Spleen (tissue), 11 donors: ENCODE results near the gene PNKD. TPM values are rescaled to one million over a fixed set of nuclear protein-coding genes. Genes with fewer than 3 reads are reported as not detected.

Source experiments
- DNase-seq: peaks from one replicate; pipeline ENCODE4 v3.0.0-alpha.2; 2020
- H3K27ac ChIP-seq, 8 donors: fragments of 200-600 bp; sonication (generic) in 7 of 8; 1 replicate in 4 of 8; 2 replicates in 4 of 8; pipeline versions ENCODE4 v1.5.0 to v1.8.0; 2016 to 2021; ENCODE audit warnings: inconsistent platforms in 4 of 8, mild to moderate bottlenecking in 4 of 8, moderate library complexity in 1 of 8
- H3K27me3 ChIP-seq, 7 donors: fragments of 200-600 bp; sonication (generic) in 6 of 7; replicated peaks in 1 of 7; 1 replicate in 4 of 7; 2 replicates in 3 of 7; pipeline versions ENCODE4 v1.5.0 to v1.8.0; 2016 to 2021; ENCODE audit warnings: inconsistent platforms in 3 of 7, mild to moderate bottlenecking in 1 of 7
- H3K36me3 ChIP-seq, 6 donors: fragments of 200-600 bp; sonication (generic) in 5 of 6; 1 replicate in 4 of 6; 2 replicates in 2 of 6; pipeline versions ENCODE4 v1.5.0 to v1.8.0; 2016 to 2021; ENCODE audit warnings: inconsistent platforms in 2 of 6
- H3K4me1 ChIP-seq, 6 donors: fragments of 200-600 bp; sonication (generic) in 5 of 6; 1 replicate in 3 of 6; 2 replicates in 3 of 6; pipeline versions ENCODE4 v1.5.0 to v1.8.0; 2016 to 2021; ENCODE audit warnings: inconsistent platforms in 3 of 6
- H3K4me3 ChIP-seq, 8 donors: fragments of 200-600 bp; sonication (generic) in 7 of 8; 1 replicate in 4 of 8; 2 replicates in 4 of 8; pipeline versions ENCODE4 v1.5.0 to v1.8.0; 2016 to 2021; ENCODE audit warnings: inconsistent platforms in 4 of 8, mild to moderate bottlenecking in 4 of 8, moderate library complexity in 2 of 8
- H3K9me3 ChIP-seq, 8 donors: fragments of 200-600 bp; sonication (generic) in 7 of 8; 1 replicate in 4 of 8; 2 replicates in 4 of 8; pipeline versions ENCODE4 v1.5.0 to v1.8.0; 2016 to 2021; ENCODE audit warnings: inconsistent platforms in 4 of 8
- POLR2A ChIP-seq, 3 donors: fragments of 450-650 bp; IDR thresholded peaks; one replicate each; pipeline ENCODE4 v1.5.1; 2017; ENCODE audit warnings: antibody characterized with exemption in 3 of 3, mild to moderate bottlenecking in 1 of 3
- POLR2AphosphoS5 ChIP-seq, 3 donors: sonication (generic); formaldehyde crosslinking; IDR thresholded peaks; one replicate each; pipeline ENCODE4 v1.5.1; 2017; ENCODE audit warnings: antibody characterized with exemption in 3 of 3
- WGBS, 5 donors: extraction: QIAGEN DNeasy Blood & Tissue Kit in 3 of 5; methylation state at CpG; one replicate each; pipeline versions ENCODE4 v1.1.5 to v1.1.7; 2013 to 2018; 5-methylcytosine and 5-hydroxymethylcytosine counted together
- intact Hi-C: fragments of 100-400 bp; cut with DNase I; formaldehyde crosslinking; loops from one replicate; pipeline ENCODE4 v1.15.0; 2023; ENCODE audit warnings: low total_unique reads
- polyA plus RNA-seq, 3 donors: library from polyadenylated mRNA; stranded (reverse); fragments of 200-250 nt; gene quantifications; one replicate each; pipeline ENCODE4 v1.2.1, GENCODE V29; 2013
- total RNA-seq, 7 donors: library from RNA; depleted of rRNA in 3 of 7; stranded (reverse); fragments of >200 nt in 3 of 7; fragmentation: NEBNext Ultra II Directional in 4 of 7; extraction: Animal tissue kit (Norgen Biotek cat#: 25700) in 4 of 7; gene quantifications; one replicate each; pipeline versions ENCODE4 v1.1.0 to v1.2.1, GENCODE V29; 2016 to 2021
- TF ChIP-seq, protein P1 (sequence below), 11 experiments: fragments of 200-600 bp in 7 of 11; fragments of 450-650 bp in 4 of 11; sonication (generic) in 4 of 11; IDR thresholded peaks in 8 of 11; conservative IDR thresholded peaks in 3 of 11; 1 replicate in 7 of 11; 2 replicates in 4 of 11; pipeline versions ENCODE4 v1.4.0 to v1.8.0; 2016 to 2021; ENCODE audit warnings: antibody characterized with exemption in 11 of 11, inconsistent platforms in 4 of 11, mild to moderate bottlenecking in 1 of 11
- donor health status: healthy with polysubstance abuse.
- donor health status: DM: no; HTN: no; CAD: no; lungs with moderate emphysema.
- donor health status: DM: no; HTN: no; CAD: no.
- donor health status: Bipolar disorder and iron deficiency.
- donor health status: healthy.
- donor health status: DM: no; HTN: no; CAD: no.
- donor health status: DM: yes; HTN: yes; CAD: no.

PNKD gene
- total and polyA plus RNA-seq, 10 donors, result 41.4 to 92.1 (median 49.4) TPM

DNA sequence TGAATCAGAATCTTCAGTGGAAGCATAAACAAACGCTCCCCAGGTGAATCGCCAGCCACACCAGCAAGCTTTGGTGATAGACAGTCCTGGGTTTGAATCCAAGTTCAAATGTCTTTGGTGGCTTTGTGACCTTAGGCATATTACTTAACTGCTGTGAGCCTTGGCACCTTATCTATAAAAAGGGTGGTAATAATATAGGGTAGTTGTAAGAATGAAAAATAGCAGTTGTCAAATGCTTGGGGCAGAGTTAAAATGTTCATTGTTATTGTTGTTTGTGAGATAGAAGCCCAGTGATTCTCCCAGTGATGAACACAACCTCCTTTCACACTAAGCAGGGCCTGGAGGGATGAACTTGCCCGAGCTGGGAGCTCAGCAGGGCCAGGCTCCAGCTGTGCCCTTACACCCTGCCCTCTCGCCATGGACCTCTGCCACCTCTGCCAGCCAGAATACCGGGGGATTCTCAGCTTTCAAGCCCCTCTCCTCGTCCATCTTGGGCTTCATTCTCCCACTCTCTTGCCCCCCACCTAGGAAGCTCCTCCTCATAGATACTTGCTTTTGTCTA, 28.1 kb downstream of the PNKD start:
- H3K9me3 ChIP-seq, result no peaks in the 10 kb centered on the region
- no peak overlapping the region for H3K4me3 ChIP-seq
- no peak for DNase-seq
- WGBS, 5 donors, result 80 to 91% (median 87%) methylated on average over 6 of the region's 6 CpGs
- H3K27ac ChIP-seq, result no peak overlapping the region
- H3K27me3 ChIP-seq, result no peaks in the 10 kb centered on the region
- peaks cover 0 to 30% (median 18%) of the 10 kb centered on the region in 6 donors for H3K4me1 ChIP-seq
- H3K36me3 ChIP-seq, result no peaks in the 10 kb centered on the region
- TF ChIP-seq POLR2AphosphoS5 (IDR thresholded peaks at IDR 0.05) (no peak), POLR2A (IDR thresholded peaks at IDR 0.05) (no peak)
- TF ChIP-seq, protein P1, sequence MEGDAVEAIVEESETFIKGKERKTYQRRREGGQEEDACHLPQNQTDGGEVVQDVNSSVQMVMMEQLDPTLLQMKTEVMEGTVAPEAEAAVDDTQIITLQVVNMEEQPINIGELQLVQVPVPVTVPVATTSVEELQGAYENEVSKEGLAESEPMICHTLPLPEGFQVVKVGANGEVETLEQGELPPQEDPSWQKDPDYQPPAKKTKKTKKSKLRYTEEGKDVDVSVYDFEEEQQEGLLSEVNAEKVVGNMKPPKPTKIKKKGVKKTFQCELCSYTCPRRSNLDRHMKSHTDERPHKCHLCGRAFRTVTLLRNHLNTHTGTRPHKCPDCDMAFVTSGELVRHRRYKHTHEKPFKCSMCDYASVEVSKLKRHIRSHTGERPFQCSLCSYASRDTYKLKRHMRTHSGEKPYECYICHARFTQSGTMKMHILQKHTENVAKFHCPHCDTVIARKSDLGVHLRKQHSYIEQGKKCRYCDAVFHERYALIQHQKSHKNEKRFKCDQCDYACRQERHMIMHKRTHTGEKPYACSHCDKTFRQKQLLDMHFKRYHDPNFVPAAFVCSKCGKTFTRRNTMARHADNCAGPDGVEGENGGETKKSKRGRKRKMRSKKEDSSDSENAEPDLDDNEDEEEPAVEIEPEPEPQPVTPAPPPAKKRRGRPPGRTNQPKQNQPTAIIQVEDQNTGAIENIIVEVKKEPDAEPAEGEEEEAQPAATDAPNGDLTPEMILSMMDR (IDR thresholded peaks at IDR 0.05 in 8 of 11, conservative IDR thresholded peaks at IDR 0.05 in 3 of 11), result no peak
- intact Hi-C loops, result loop anchor here (10.0 kb wide), 1 partner anchor 96 kb away; the partner anchor contains the start of gene CTDSP1

DNA sequence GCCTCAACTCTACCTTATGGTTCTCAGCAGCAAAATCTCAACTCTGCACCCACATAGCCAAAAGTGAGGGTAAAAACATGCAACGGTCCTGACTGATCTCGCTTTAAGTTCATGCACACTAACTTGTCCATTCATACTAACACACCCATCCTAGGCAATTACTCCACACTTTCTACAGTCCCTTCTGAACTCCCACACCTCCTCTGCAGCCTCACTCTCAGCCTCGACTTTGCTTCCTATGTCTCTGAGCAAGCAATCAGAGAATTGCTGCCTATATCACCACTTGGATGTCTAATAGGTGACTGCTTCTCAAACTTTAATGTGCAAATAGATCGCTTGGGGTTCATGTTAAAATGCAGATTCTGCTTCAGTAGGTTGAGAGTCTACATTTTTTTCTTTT, 29.8 kb downstream of the PNKD start:
- TF ChIP-seq POLR2A (IDR thresholded peaks at IDR 0.05) (no peak), POLR2AphosphoS5 (IDR thresholded peaks at IDR 0.05) (no peak)
- TF ChIP-seq, protein P1 (IDR thresholded peaks at IDR 0.05 in 8 of 11, conservative IDR thresholded peaks at IDR 0.05 in 3 of 11), result no peak
- Histone ChIP-seq H3K36me3 (no peaks in the 10 kb centered on the region), H3K4me3 (no peak overlapping the region), H3K9me3 (no peaks in the 10 kb centered on the region), H3K27ac (no peak overlapping the region), H3K4me1 (peaks cover 0 to 12% (median 7%) of the 10 kb centered on the region in 6 donors), H3K27me3 (no peaks in the 10 kb centered on the region)
- no peak for DNase-seq
- WGBS, 5 donors, result 83 to 93% (median 86%) methylated on average over 4 of the region's 4 CpGs
- intact Hi-C loops, result loop anchor here (5.0 kb wide), 1 partner anchor 57 kb away; the partner anchor contains the start of gene CATIP

DNA sequence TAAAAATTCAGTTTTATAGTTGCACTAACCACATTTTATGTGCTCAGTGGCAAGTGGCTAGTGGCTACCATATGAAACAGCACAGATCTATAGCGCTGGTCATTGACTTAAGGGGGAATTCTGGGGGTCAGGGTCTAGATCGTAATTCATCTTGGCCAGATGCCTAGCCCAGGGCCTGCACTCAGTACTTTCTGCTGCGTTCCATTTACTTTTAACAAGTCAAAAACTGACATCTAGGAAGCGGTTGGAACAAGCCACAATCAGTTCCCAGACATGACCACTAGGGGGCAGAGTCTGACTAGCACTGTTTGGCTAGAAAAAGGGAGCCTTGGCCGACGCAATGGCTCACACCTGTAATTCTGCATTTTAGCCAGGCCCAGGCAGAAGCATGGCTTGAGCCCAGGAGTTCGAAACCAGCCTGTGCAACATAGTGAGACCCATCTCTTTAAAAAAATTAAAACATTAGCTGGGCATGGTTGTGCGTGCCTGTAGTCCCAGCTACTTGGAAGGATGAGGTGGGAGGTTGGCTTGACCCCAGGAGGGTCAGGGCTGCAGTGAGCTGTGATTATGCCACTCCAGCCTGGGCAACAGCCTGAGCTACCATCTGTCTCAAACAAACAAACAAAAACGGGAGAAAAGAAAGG, 31.0 kb downstream of the PNKD start:
- intact Hi-C loops, result loop anchor here (5.0 kb wide), 1 partner anchor 56 kb away; the partner anchor contains the start of gene CATIP
- Histone ChIP-seq H3K9me3 (no peaks in the 10 kb centered on the region), H3K27ac (peak overlapping the region in 2 of 8 donors; percentile 26 to 30), H3K4me3 (no peak overlapping the region), H3K27me3 (no peaks in the 10 kb centered on the region), H3K36me3 (no peaks in the 10 kb centered on the region), H3K4me1 (peaks cover 0 to 10% (median 7%) of the 10 kb centered on the region in 6 donors)
- 8 to 12% (median 10%) methylated on average over 9 of the region's 9 CpGs for WGBS, 5 donors
- TF ChIP-seq POLR2AphosphoS5 (IDR thresholded peaks at IDR 0.05) (peak in 1 of 3 donors; percentile 71), POLR2A (IDR thresholded peaks at IDR 0.05) (no peak)
- TF ChIP-seq, protein P1 (IDR thresholded peaks at IDR 0.05 in 8 of 11, conservative IDR thresholded peaks at IDR 0.05 in 3 of 11), result peak; percentile 87 to 97 (median 96)
- DNase-seq, result peak; percentile 91

DNA sequence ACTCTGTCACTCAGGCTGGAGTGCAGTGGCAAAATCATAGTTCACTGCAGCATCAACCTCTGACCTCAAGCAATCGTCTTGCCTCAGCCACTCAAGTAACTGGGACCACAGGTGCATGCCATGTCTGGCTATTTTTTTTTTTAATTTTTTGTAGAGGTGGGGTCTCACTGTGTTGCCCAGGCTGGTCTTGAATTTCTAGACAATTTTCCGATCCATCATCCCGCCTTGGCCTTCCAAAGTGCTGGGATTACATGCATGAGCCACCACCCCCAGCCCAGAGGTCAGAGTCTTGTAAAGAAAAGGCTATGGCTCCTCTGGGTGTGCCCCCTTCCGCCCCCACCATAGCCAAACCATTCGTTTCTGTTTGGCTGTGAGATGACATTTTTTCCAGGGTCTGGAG, 35.1 kb downstream of the PNKD start:
- Histone ChIP-seq H3K27ac (no peak overlapping the region), H3K36me3 (no peaks in the 10 kb centered on the region), H3K27me3 (no peaks in the 10 kb centered on the region), H3K4me3 (no peak overlapping the region), H3K4me1 (peaks cover 0 to 22% (median 7%) of the 10 kb centered on the region in 6 donors), H3K9me3 (no peaks in the 10 kb centered on the region)
- TF ChIP-seq POLR2AphosphoS5 (IDR thresholded peaks at IDR 0.05), result no peak
- no peak for TF ChIP-seq POLR2A (IDR thresholded peaks at IDR 0.05)
- TF ChIP-seq, protein P1 (IDR thresholded peaks at IDR 0.05 in 8 of 11, conservative IDR thresholded peaks at IDR 0.05 in 3 of 11), result no peak
- intact Hi-C loops, result no loop called here
- no peak for DNase-seq
- 72 to 83% (median 83%) methylated on average over 5 of the region's 5 CpGs for WGBS, 5 donors
